Nephron (organoid): ENCODE measurements around the gene NCK2.
A peak's percentile ranks its signal among the peaks of the same experiment; 100 is the strongest.

ENCODE experiments used
- H3K27ac Mint-ChIP-seq, 3 experiments: 2 replicates each; pipeline ENCODE4 v1.8.0; 2020; ENCODE audit warnings: mixed read lengths in 3 of 3, mild to moderate bottlenecking in 2 of 3, moderate library complexity in 1 of 3
- H3K27me3 Mint-ChIP-seq: 2 replicates; pipeline ENCODE4 v1.8.0; 2021; ENCODE audit warnings: low read depth, mild to moderate bottlenecking, moderate library complexity, mixed read lengths
- H3K36me3 Mint-ChIP-seq: 2 replicates; pipeline ENCODE4 v1.8.0; 2020; ENCODE audit warnings: low read depth, mixed read lengths
- H3K4me1 Mint-ChIP-seq: 2 replicates; pipeline ENCODE4 v1.8.0; 2020; ENCODE audit warnings: mixed read lengths
- H3K4me3 Mint-ChIP-seq, 3 experiments: 2 replicates each; pipeline ENCODE4 v1.8.0; 2020; ENCODE audit warnings: mild to moderate bottlenecking in 3 of 3, mixed read lengths in 3 of 3, moderate library complexity in 2 of 3
- H3K9me3 Mint-ChIP-seq: 2 replicates; pipeline ENCODE4 v1.8.0; 2020; ENCODE audit warnings: mixed read lengths
- CTCF ChIP-seq, 3 experiments: fragments of 200-600 bp; sonication (generic); IDR thresholded peaks; one replicate each; pipeline ENCODE4 v1.5.0; 2021; ENCODE audit warnings: antibody characterized with exemption in 3 of 3; ENCODE audit not compliant: unreplicated experiment in 3 of 3

Gene NCK2

DNA sequence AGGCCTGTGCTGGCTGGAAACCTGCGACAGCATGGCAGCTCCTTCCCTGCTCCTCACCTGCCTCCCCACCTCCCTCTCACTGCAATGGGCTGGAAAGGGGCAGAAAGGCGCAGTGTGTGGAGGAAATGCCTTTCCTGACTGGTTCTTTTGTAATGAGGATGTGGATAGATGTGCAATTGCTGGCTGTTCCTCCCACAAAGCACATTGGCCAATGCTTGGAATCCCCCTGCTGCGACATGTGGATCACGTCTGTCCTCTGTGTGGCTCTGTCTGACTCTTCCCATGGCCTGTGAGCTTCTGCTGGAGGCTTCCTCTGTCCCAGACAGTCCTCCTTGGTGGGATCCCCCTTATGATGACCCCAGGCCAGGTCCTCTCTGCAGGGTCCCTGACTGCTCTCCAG is 172.5 kb downstream of the NCK2 start:
- Mint-ChIP-seq H3K36me3 (no peaks in the 10 kb centered on the region), H3K27ac (no peak overlapping the region), H3K4me1 (no peaks in the 10 kb centered on the region), H3K4me3 (no peak overlapping the region), H3K9me3 (peaks cover 27% of the 10 kb centered on the region), H3K27me3 (no peaks in the 10 kb centered on the region)
- TF ChIP-seq CTCF (IDR thresholded peaks at IDR 0.05; ENCODE audit: unreplicated experiment in 3 of 3): no peak

DNA sequence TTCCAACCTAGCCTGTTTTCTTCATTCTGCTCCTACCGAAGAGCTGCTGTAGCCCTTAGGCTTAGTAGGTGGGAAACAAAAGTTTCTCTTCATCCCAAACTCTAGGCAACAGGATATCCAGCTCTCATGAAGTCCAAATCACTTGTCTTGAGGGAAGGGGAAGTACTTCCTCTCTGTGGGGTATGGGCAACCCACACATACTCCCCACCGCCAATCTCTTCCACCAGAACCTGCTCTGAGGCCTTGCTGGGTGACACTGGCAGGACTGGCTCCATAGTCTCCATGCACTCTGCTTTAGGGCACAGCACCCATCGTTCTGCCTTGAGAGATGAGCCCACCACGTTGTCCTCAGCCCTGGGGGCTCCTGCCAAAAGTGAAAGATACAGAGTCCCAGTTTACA is 173.0 kb downstream of the NCK2 start:
- Mint-ChIP-seq H3K36me3 (no peaks in the 10 kb centered on the region), H3K9me3 (peaks cover 28% of the 10 kb centered on the region), H3K4me3 (no peak overlapping the region), H3K27me3 (no peaks in the 10 kb centered on the region), H3K27ac (no peak overlapping the region), H3K4me1 (peaks cover under 1% of the 10 kb centered on the region)
- no peak for TF ChIP-seq CTCF (IDR thresholded peaks at IDR 0.05; ENCODE audit: unreplicated experiment in 3 of 3)

DNA sequence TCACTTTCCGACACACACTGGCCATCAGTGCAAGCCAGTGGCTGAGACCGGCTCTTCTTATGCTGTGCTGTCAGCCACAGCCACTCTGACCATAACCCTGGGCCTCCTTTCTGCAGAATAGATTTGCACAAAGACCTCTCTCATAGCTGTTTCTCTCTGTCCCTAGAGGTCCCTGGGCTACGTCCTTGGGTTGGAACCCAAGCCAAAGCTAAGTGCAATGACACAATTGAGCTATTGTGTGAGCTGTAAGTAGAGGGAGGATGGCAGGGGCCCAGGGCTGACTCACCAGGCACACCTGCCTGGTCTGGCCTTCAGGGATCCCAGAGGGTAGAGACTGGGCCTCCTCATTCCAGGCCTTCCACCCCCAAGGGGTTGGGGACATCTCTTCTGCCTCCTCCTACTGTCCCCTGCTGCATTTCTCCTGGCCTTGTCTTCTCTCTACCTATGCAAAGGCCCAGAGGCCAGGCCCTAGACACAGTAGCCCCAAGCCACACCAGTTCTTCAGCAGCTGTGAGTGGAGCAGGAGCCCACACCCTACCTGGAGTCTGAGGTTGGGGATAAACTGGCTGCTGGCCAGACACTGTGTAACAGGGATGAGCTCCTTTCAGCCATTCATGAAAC is 174.6 kb downstream of the NCK2 start:
- Mint-ChIP-seq H3K4me1 (peaks cover 9% of the 10 kb centered on the region), H3K36me3 (no peaks in the 10 kb centered on the region), H3K9me3 (peaks cover 26% of the 10 kb centered on the region), H3K27me3 (peaks cover 3% of the 10 kb centered on the region), H3K4me3 (no peak overlapping the region), H3K27ac (no peak overlapping the region)
- no peak for TF ChIP-seq CTCF (IDR thresholded peaks at IDR 0.05; ENCODE audit: unreplicated experiment in 3 of 3)

- peak in 2 of 3 experiments; percentile 11 to 17 for TF ChIP-seq CTCF (IDR thresholded peaks at IDR 0.05; ENCODE audit: unreplicated experiment in 3 of 3)
- H3K9me3 Mint-ChIP-seq: peaks cover 24% of the 10 kb centered on the region
- H3K4me1 Mint-ChIP-seq: peaks cover 12% of the 10 kb centered on the region
Measured at GRCh38 chr2:105919826-105920225, 175.1 kb downstream of the NCK2 start.

DNA sequence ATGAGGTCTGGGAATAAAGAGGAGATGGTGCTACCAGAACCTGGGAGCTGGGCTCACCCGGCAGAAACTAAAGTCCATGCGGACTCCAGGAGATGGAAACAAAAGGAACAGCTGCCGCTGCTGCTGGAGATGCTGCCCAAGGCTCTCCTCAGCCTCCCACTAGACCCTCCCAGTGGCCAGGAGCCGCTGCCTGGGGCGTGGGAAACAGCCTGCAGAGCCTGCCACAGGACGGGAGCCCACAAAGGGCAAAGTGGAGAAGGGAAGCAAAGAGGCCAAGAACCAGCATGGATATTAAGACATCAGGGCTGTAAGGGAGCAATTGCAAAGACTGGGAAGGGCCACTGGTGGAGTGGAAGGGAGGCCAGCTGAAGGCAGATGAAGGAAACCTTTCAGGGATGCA is 179.6 kb downstream of the NCK2 start:
- peaks cover 14% of the 10 kb centered on the region for H3K9me3 Mint-ChIP-seq
- peaks cover 6% of the 10 kb centered on the region for H3K27me3 Mint-ChIP-seq
- H3K4me1 Mint-ChIP-seq: peaks cover 31% of the 10 kb centered on the region
- no peak overlapping the region for H3K4me3 Mint-ChIP-seq
- H3K36me3 Mint-ChIP-seq: no peaks in the 10 kb centered on the region
- H3K27ac Mint-ChIP-seq: no peak overlapping the region
- TF ChIP-seq CTCF (IDR thresholded peaks at IDR 0.05; ENCODE audit: unreplicated experiment in 3 of 3): no peak

More at GRCh38 chr2:105919826-105920225, 175.1 kb downstream of the NCK2 start:
- peaks cover 6% of the 10 kb centered on the region for H3K27me3 Mint-ChIP-seq
- no peak overlapping the region for H3K27ac Mint-ChIP-seq
- no peaks in the 10 kb centered on the region for H3K36me3 Mint-ChIP-seq
- no peak overlapping the region for H3K4me3 Mint-ChIP-seq

DNA sequence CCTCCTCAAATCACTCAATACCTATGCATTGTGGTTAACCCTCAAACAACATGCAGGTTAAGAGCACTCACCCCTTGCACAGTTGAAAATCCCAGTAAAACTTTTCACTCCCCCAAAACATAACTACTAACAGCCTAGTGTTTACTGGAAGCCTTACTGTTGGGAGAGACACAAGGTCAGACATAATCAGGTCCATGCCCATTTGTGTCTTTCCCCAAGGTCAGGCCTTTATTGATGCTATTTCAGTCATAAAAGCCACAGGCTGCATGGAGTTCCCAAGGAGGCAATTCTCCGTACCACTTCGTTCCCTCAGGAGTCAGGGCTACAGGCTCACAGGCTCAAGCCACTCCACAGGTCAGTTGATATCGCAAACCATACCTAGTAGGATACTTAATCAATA is 180.2 kb downstream of the NCK2 start:
- Mint-ChIP-seq H3K27me3 (peaks cover 6% of the 10 kb centered on the region), H3K36me3 (no peaks in the 10 kb centered on the region), H3K27ac (no peak overlapping the region), H3K4me1 (peaks cover 31% of the 10 kb centered on the region), H3K4me3 (no peak overlapping the region), H3K9me3 (peaks cover 14% of the 10 kb centered on the region)
- TF ChIP-seq CTCF (IDR thresholded peaks at IDR 0.05; ENCODE audit: unreplicated experiment in 3 of 3): no peak
